Fibroblast of lung (primary cell): ENCODE data around the gene PRKCSH.

Experiments
- EZH2 ChIP-seq: IDR thresholded peaks from 2 replicates; pipeline ENCODE4 v1.5.1; 2012; ENCODE audit warnings: low read length, control low read depth, mild to moderate bottlenecking; ENCODE audit errors: missing control alignments
- TF ChIP-seq, protein P1 (sequence below), 2 donors: IDR thresholded peaks in 1 of 2; conservative IDR thresholded peaks in 1 of 2; 1 replicate in 1 of 2; 2 replicates in 1 of 2; pipeline ENCODE4 v1.5.1; 2011 to 2012; ENCODE audit warnings: low read length in 2 of 2, control low read depth in 1 of 2, inconsistent platforms in 1 of 2, low read depth in 1 of 2, mild to moderate bottlenecking in 1 of 2

GRCh38 chr19:11464333-11465265, 29.2 kb downstream of the PRKCSH start:
- TF ChIP-seq, protein P1, sequence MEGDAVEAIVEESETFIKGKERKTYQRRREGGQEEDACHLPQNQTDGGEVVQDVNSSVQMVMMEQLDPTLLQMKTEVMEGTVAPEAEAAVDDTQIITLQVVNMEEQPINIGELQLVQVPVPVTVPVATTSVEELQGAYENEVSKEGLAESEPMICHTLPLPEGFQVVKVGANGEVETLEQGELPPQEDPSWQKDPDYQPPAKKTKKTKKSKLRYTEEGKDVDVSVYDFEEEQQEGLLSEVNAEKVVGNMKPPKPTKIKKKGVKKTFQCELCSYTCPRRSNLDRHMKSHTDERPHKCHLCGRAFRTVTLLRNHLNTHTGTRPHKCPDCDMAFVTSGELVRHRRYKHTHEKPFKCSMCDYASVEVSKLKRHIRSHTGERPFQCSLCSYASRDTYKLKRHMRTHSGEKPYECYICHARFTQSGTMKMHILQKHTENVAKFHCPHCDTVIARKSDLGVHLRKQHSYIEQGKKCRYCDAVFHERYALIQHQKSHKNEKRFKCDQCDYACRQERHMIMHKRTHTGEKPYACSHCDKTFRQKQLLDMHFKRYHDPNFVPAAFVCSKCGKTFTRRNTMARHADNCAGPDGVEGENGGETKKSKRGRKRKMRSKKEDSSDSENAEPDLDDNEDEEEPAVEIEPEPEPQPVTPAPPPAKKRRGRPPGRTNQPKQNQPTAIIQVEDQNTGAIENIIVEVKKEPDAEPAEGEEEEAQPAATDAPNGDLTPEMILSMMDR (conservative IDR thresholded peaks at IDR 0.05 in 1 of 2, IDR thresholded peaks at IDR 0.05 in 1 of 2; ENCODE audit: low read depth in 1 of 2, low read length in 2 of 2), result no peak
- no peak for TF ChIP-seq EZH2
